Measurements from ENCODE around the gene PHAX. TPM values are rescaled to one million over a fixed set of nuclear protein-coding genes. Genes with fewer than 3 reads are reported as not detected.
"Not testable (repeated sequence)": the region's sequence is repeated elsewhere in the genome, so short reads cannot be mapped to it uniquely, and the experiment has no call there.

Gene PHAX
- total RNA-seq, 1 donor from 2014 or later: 58.2 TPM

DNA sequence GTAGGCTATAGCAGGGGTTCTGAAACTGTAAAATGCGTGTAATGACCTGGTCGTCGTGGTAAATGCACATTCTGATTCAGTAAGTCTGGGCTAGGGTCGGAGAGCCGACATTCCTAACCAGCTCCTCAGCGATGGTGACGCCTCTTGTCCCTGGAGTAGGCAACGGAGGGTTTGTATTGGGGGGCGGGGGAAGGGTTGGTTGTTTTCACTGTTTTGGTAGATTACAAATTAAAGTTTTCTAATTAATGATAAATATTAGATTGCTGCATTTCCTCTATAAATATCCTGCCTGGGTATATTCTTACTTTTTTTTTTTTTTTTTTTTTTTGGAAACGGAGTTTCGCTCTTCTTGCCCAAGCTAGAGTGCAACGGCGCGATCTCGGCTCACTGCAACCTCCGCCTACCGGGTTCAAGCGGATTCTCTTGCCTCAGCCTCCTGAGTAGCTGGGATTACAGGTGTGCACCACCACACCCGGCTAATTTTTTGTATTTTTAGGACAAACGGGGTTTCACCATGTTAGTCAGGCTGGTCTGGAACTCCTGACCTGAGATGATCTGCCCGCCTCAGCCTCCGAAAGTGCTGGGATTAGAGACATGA lies 5.2 kb upstream of the PHAX start:
- Mint-ChIP-seq H3K4me1 (ENCODE audit: low read depth) (peaks cover 19% of the 10 kb centered on the region), H3K27me3 (no peaks in the 10 kb centered on the region), H3K4me3 (ENCODE audit: low read depth) (peak overlapping the region; percentile 76), H3K9me3 (ENCODE audit: low read depth) (peaks cover 8% of the 10 kb centered on the region), H3K27ac (peak overlapping the region; percentile 98), H3K36me3 (ENCODE audit: insufficient read depth) (peaks cover 12% of the 10 kb centered on the region)
- TF ChIP-seq, protein P1, sequence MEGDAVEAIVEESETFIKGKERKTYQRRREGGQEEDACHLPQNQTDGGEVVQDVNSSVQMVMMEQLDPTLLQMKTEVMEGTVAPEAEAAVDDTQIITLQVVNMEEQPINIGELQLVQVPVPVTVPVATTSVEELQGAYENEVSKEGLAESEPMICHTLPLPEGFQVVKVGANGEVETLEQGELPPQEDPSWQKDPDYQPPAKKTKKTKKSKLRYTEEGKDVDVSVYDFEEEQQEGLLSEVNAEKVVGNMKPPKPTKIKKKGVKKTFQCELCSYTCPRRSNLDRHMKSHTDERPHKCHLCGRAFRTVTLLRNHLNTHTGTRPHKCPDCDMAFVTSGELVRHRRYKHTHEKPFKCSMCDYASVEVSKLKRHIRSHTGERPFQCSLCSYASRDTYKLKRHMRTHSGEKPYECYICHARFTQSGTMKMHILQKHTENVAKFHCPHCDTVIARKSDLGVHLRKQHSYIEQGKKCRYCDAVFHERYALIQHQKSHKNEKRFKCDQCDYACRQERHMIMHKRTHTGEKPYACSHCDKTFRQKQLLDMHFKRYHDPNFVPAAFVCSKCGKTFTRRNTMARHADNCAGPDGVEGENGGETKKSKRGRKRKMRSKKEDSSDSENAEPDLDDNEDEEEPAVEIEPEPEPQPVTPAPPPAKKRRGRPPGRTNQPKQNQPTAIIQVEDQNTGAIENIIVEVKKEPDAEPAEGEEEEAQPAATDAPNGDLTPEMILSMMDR (IDR thresholded peaks at IDR 0.05; ENCODE audit: unreplicated experiment): no peak
- DNase-seq (ENCODE audit: low spot score, unreplicated experiment): no peak

DNA sequence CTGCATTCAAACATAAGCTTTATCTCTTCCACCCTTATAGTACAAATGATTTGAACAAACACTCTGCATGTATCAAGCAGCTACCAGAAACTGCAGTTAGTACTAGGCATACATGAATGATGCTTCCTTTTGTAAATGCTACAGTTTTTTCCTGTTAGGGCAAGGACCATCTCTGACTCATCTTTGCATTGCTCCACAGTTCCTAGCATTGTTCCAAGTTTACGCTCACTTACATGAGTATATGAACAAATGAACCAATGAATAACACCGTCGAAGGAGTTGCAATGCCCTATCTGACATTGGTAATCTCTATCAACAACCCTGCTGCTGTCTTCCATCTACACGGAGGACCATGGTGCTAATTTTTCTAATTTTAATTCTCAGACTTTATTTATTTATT lies 3.6 kb upstream of the PHAX start:
- H3K27me3 Mint-ChIP-seq: no peaks in the 10 kb centered on the region
- no peak for DNase-seq (ENCODE audit: low spot score, unreplicated experiment)
- H3K27ac Mint-ChIP-seq: peak overlapping the region; percentile 50
- peaks cover 8% of the 10 kb centered on the region for H3K9me3 Mint-ChIP-seq (ENCODE audit: low read depth)
- H3K4me3 Mint-ChIP-seq (ENCODE audit: low read depth): peak overlapping the region; percentile 59
- TF ChIP-seq, protein P1 (IDR thresholded peaks at IDR 0.05; ENCODE audit: unreplicated experiment): no peak
- peaks cover 20% of the 10 kb centered on the region for H3K4me1 Mint-ChIP-seq (ENCODE audit: low read depth)
- H3K36me3 Mint-ChIP-seq (ENCODE audit: insufficient read depth): peaks cover 6% of the 10 kb centered on the region

DNA sequence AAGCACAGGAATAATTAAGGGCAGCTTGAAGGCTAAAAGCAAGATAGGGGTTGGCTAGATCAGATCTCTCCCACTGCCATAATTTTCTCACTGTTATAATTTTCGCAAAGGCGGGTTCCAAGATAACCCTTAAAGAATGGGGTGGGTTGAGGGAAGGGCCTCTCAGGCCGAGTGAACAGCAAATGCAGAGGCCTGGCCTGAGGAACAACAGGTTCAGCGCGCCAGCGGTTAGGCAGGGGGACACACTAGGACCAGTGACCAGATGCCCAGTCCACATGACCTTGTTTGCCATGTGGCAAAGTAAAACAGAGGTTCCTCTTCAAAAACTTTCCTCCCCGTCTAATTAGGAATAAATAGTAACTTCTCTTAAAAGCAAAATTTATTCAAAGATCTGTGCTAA lies 1.2 kb upstream of the PHAX start:
- no peaks in the 10 kb centered on the region for H3K27me3 Mint-ChIP-seq
- H3K36me3 Mint-ChIP-seq (ENCODE audit: insufficient read depth): peaks cover 15% of the 10 kb centered on the region
- H3K9me3 Mint-ChIP-seq (ENCODE audit: low read depth): peaks cover 8% of the 10 kb centered on the region
- no peak overlapping the region for H3K27ac Mint-ChIP-seq
- no peak for DNase-seq (ENCODE audit: low spot score, unreplicated experiment)
- peaks cover 10% of the 10 kb centered on the region for H3K4me1 Mint-ChIP-seq (ENCODE audit: low read depth)
- TF ChIP-seq, protein P1 (IDR thresholded peaks at IDR 0.05; ENCODE audit: unreplicated experiment): no peak
- H3K4me3 Mint-ChIP-seq (ENCODE audit: low read depth): no peak overlapping the region

DNA sequence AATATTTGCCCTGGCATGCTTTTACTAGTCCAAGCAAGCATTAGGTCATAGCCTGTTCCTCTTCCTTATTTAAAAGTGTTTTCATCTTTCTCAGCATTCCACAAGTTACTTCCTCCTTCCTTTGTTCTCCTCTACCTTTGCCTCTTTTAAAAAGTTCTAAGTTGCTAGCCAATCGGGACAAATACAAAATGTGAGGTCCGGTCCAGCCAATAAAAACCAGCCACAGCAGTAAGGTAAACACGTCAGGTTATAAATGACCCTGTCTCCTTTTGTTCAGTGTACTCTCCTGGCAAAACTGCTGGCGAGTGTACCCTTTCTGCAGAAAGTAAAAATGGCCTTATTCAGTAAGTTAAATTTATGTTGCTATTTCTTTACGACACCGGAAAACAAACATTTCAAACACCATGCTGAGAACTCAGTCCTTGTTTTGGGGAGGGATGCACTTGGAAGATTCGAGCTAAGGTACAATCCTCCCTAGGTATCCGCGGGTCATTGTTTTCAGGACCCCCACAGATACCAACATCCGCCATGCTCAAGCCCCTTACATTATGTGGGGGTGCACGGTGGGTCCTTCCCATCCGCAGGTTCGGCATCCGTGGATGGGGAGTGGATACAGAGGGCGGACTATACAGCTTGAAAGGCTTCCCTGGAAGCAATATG lies 646 bp upstream of the PHAX start:
- not testable (repeated sequence) for H3K9me3 Mint-ChIP-seq (ENCODE audit: low read depth); DNase-seq (ENCODE audit: low spot score, unreplicated experiment); H3K27me3 Mint-ChIP-seq
- Mint-ChIP-seq H3K36me3 (ENCODE audit: insufficient read depth) (peaks cover 15% of the 10 kb centered on the region), H3K4me1 (ENCODE audit: low read depth) (peaks cover 11% of the 10 kb centered on the region), H3K4me3 (ENCODE audit: low read depth) (peak overlapping the region; percentile 95), H3K27ac (peak overlapping the region; percentile 93)

DNA sequence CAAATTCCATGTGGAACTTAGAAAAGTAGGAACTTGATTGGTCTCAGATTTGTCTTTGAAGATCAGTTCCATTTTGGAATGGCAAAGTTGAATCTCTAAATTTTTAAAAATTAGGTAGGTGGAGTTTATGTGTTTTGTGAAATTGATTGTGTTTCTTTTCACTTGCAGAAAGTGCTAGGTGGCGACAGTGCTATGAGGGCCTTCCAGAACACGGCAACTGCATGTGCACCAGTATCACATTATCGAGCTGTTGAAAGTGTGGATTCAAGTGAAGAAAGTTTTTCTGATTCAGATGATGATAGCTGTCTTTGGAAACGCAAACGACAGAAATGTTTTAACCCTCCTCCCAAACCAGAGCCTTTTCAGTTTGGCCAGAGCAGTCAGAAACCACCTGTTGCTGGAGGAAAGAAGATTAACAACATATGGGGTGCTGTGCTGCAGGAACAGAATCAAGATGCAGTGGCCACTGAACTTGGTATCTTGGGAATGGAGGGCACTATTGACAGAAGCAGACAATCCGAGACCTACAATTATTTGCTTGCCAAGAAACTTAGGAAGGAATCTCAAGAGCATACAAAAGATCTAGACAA lies 2.8 kb downstream of the PHAX start:
- H3K27ac Mint-ChIP-seq: peak overlapping the region; percentile 62

More for the DNA sequence above, 2.8 kb downstream of the PHAX start:
- peaks cover 22% of the 10 kb centered on the region for H3K36me3 Mint-ChIP-seq (ENCODE audit: insufficient read depth)
- peak overlapping the region; percentile 54 for H3K4me3 Mint-ChIP-seq (ENCODE audit: low read depth)
- no peaks in the 10 kb centered on the region for H3K27me3 Mint-ChIP-seq
- TF ChIP-seq, protein P1 (IDR thresholded peaks at IDR 0.05; ENCODE audit: unreplicated experiment): no peak
- peaks cover 5% of the 10 kb centered on the region for H3K9me3 Mint-ChIP-seq (ENCODE audit: low read depth)
- H3K4me1 Mint-ChIP-seq (ENCODE audit: low read depth): peaks cover 15% of the 10 kb centered on the region
- DNase-seq (ENCODE audit: low spot score, unreplicated experiment): no peak

Measured in progenitor cell of endocrine pancreas (in vitro differentiated cells).